SU-DHL-6 (cell line): Measurements from ENCODE around the gene PHACTR1.

ENCODE experiments used
- H2AFZ ChIP-seq: fragments of 200-600 bp; sonication (generic); 2 replicates; pipeline ENCODE4 v1.6.1; 2014; ENCODE audit warnings: low read depth, mild to moderate bottlenecking, moderate library complexity, mixed read lengths, antibody characterized with exemption, low read length; ENCODE audit not compliant: severe bottlenecking
- H3F3A ChIP-seq: fragments of 200-600 bp; shearing (Covaris generic); 2 replicates; pipeline ENCODE4 v1.6.0; 2016; ENCODE audit warnings: antibody characterized with exemption, mild to moderate bottlenecking; ENCODE audit not compliant: insufficient read depth
- H3K27ac ChIP-seq: fragments of 200-600 bp; sonication (generic); 2 replicates; pipeline ENCODE4 v1.5.1; 2016; ENCODE audit warnings: low read depth, mild to moderate bottlenecking, low read length, moderate library complexity, mixed read lengths
- H3K27me3 ChIP-seq: fragments of 200-600 bp; sonication (generic), shearing (Covaris generic); 2 replicates; pipeline ENCODE4 v1.6.0; 2014; ENCODE audit warnings: mild to moderate bottlenecking, low read length
- H3K36me3 ChIP-seq: fragments of 200-600 bp; sonication (generic); 2 replicates; pipeline ENCODE4 v1.6.1; 2014; ENCODE audit warnings: mild to moderate bottlenecking, low read length, mixed read lengths
- H3K4me2 ChIP-seq: fragments of 300-600, 200-600 bp; shearing (Covaris generic), sonication (generic); 2 replicates; pipeline ENCODE4 v1.6.0; 2014; ENCODE audit warnings: low read length, low read depth, mild to moderate bottlenecking; ENCODE audit not compliant: poor library complexity, severe bottlenecking
- H3K4me3 ChIP-seq: fragments of 200-600 bp; sonication (generic); 2 replicates; pipeline ENCODE4 v1.5.1; 2014; ENCODE audit warnings: antibody characterized with exemption, low read length, mild to moderate bottlenecking, mixed read lengths; ENCODE audit not compliant: insufficient read depth, poor library complexity, severe bottlenecking
- H3K79me2 ChIP-seq: fragments of 200-600 bp; sonication (generic); 2 replicates; pipeline ENCODE4 v1.6.1; 2014; ENCODE audit warnings: mild to moderate bottlenecking, low read length, moderate library complexity; ENCODE audit not compliant: insufficient read depth
- H3K9ac ChIP-seq: fragments of 200-600 bp; sonication (generic); 2 replicates; pipeline ENCODE4 v1.7.0; 2014; ENCODE audit warnings: mild to moderate bottlenecking, low read length
- H3K9me2 ChIP-seq: fragments of 200-600 bp; sonication (generic); replicated peaks from 2 replicates; pipeline ENCODE4 v1.6.1; 2014; ENCODE audit warnings: low read length; ENCODE audit not compliant: insufficient read depth
- H3K9me3 ChIP-seq: fragments of 200-600 bp; sonication (generic); 2 replicates; pipeline ENCODE4 v1.6.1; 2014; ENCODE audit warnings: low read length, mixed read lengths; ENCODE audit not compliant: insufficient read depth
- H4K20me1 ChIP-seq: fragments of 200-600 bp; sonication (generic); 2 replicates; pipeline ENCODE4 v1.6.1; 2014; ENCODE audit warnings: low read depth, mild to moderate bottlenecking, antibody characterized with exemption, low read length, moderate library complexity, mixed read lengths
- EZH2phosphoT487 ChIP-seq: fragments of 200-600 bp; sonication (generic), shearing (Covaris generic); conservative IDR thresholded peaks from 2 replicates; pipeline ENCODE4 v1.6.1; 2018; ENCODE audit warnings: mild to moderate bottlenecking, antibody characterized with exemption, low read length, moderate library complexity, mixed read lengths
- TF ChIP-seq, protein P1 (sequence below): fragments of 200-600 bp; sonication (generic); IDR thresholded peaks from one replicate; pipeline ENCODE4 v1.5.1; 2017; ENCODE audit warnings: antibody characterized with exemption, mild to moderate bottlenecking, low read length, moderate library complexity; ENCODE audit not compliant: insufficient read depth, poor library complexity, severe bottlenecking

PHACTR1 gene

DNA sequence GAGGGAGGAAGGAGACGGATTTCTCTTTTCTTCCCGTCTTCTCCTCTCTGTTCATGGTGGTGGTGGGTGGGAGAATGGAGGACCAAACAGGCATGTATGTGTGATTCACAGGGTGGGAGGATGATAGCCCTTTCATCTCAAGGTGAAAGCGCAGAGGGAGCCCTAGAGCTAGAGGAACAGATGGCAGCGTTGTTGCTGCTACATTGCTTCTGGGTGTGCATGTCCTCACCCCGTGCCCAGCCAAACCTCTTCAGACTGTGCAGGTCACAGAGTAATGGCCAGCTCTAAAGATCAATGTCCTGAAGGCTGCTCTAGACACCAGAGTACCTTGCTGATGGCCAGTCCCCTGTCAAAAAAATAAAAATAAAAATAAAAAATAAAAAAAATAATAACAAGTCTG, 310.0 kb downstream of the PHACTR1 start:
- no peaks in the 10 kb centered on the region for H3K27me3 ChIP-seq
- H3K9ac ChIP-seq = no peak overlapping the region
- no peak overlapping the region for H2AFZ ChIP-seq
- TF ChIP-seq EZH2phosphoT487 = no peak
- TF ChIP-seq, protein P1, sequence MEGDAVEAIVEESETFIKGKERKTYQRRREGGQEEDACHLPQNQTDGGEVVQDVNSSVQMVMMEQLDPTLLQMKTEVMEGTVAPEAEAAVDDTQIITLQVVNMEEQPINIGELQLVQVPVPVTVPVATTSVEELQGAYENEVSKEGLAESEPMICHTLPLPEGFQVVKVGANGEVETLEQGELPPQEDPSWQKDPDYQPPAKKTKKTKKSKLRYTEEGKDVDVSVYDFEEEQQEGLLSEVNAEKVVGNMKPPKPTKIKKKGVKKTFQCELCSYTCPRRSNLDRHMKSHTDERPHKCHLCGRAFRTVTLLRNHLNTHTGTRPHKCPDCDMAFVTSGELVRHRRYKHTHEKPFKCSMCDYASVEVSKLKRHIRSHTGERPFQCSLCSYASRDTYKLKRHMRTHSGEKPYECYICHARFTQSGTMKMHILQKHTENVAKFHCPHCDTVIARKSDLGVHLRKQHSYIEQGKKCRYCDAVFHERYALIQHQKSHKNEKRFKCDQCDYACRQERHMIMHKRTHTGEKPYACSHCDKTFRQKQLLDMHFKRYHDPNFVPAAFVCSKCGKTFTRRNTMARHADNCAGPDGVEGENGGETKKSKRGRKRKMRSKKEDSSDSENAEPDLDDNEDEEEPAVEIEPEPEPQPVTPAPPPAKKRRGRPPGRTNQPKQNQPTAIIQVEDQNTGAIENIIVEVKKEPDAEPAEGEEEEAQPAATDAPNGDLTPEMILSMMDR = no peak
- no peaks in the 10 kb centered on the region for H3K9me3 ChIP-seq
- no peak overlapping the region for H3K4me3 ChIP-seq
- H3K36me3 ChIP-seq = no peaks in the 10 kb centered on the region
- no peak overlapping the region for H3K27ac ChIP-seq
- H3K79me2 ChIP-seq = no peaks in the 10 kb centered on the region
- H3K4me2 ChIP-seq = no peak overlapping the region
- no peaks in the 10 kb centered on the region for H4K20me1 ChIP-seq
- H3K9me2 ChIP-seq = no peaks in the 10 kb centered on the region
- no peaks in the 10 kb centered on the region for H3F3A ChIP-seq

- Histone ChIP-seq H4K20me1 (no peaks in the 10 kb centered on the region), H2AFZ (no peak overlapping the region), H3K4me2 (no peak overlapping the region), H3K27ac (no peak overlapping the region), H3K9me2 (no peaks in the 10 kb centered on the region), H3K27me3 (no peaks in the 10 kb centered on the region), H3K36me3 (no peaks in the 10 kb centered on the region), H3K9ac (no peak overlapping the region), H3K79me2 (no peaks in the 10 kb centered on the region), H3K9me3 (no peaks in the 10 kb centered on the region), H3F3A (no peaks in the 10 kb centered on the region), H3K4me3 (no peak overlapping the region)
- no peak for TF ChIP-seq EZH2phosphoT487
- TF ChIP-seq, protein P1 = no peak
These were observed 310.6 kb downstream of the PHACTR1 start for GRCh38 chr6:13027207-13027606.

DNA sequence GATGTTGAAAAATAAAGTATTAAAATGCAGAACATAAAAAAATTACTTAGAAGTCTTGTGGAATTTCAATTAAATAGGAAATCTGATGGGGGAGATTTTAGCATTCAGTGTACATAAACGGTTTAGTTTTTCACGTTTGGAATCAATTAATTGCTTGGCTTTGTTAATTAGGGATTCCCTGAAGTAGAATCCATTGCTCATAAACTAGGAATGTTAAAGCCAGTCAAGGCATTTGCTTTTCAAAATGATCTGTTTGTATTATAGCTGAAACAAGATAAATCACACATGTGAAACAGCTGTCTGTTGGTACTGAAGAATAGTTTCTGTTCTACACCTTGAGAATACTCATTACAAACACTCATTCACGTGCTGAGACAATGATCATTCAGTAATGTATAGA, 313.8 kb downstream of the PHACTR1 start:
- Histone ChIP-seq H3F3A (no peaks in the 10 kb centered on the region), H3K4me2 (no peak overlapping the region), H2AFZ (no peak overlapping the region), H3K27me3 (no peaks in the 10 kb centered on the region), H3K79me2 (no peaks in the 10 kb centered on the region), H3K27ac (no peak overlapping the region), H3K9ac (no peak overlapping the region), H3K9me3 (no peaks in the 10 kb centered on the region), H4K20me1 (no peaks in the 10 kb centered on the region), H3K36me3 (no peaks in the 10 kb centered on the region), H3K9me2 (no peaks in the 10 kb centered on the region), H3K4me3 (no peak overlapping the region)
- no peak for TF ChIP-seq EZH2phosphoT487
- TF ChIP-seq, protein P1 = no peak
